Neural cell (in vitro differentiated cells): Measurements from ENCODE around the gene ETV6. TPM values are rescaled to one million over a fixed set of nuclear protein-coding genes. Genes with fewer than 3 reads are reported as not detected.

Source experiments
- H2AFZ ChIP-seq: fragments of 200-600, 300-800 bp; sonication (generic), shearing (Covaris generic); 2 replicates; pipeline ENCODE4 v1.6.0; 2014; ENCODE audit warnings: low read depth, mild to moderate bottlenecking, antibody characterized with exemption, low read length, moderate library complexity
- H3F3A ChIP-seq: fragments of 200-600 bp; shearing (Covaris generic); 2 replicates; pipeline ENCODE4 v1.6.1; 2016; ENCODE audit warnings: mild to moderate bottlenecking, moderate library complexity, mixed read lengths, antibody characterized with exemption, low read length; ENCODE audit not compliant: insufficient read depth, poor library complexity, severe bottlenecking
- H3K27ac ChIP-seq: fragments of 200-600, 300-800 bp; sonication (generic), shearing (Covaris generic); 2 replicates; pipeline ENCODE4 v1.5.1; 2014; ENCODE audit warnings: mild to moderate bottlenecking, low read length, moderate library complexity
- H3K27me3 ChIP-seq: fragments of 300-800, 200-600 bp; sonication (generic), shearing (Covaris generic); 2 replicates; pipeline ENCODE4 v1.6.0; 2014; ENCODE audit warnings: mild to moderate bottlenecking, low read depth, low read length, moderate library complexity; ENCODE audit not compliant: insufficient read depth
- H3K36me3 ChIP-seq: fragments of 300-800, 200-600 bp; sonication (generic), shearing (Covaris generic); 2 replicates; pipeline ENCODE4 v1.5.1; 2014; ENCODE audit warnings: mild to moderate bottlenecking, antibody characterized with exemption, low read length, moderate library complexity; ENCODE audit not compliant: insufficient read depth
- H3K4me2 ChIP-seq: fragments of 300-800, 200-600 bp; sonication (generic), shearing (Covaris generic); 2 replicates; pipeline ENCODE4 v1.6.0; 2014; ENCODE audit warnings: mild to moderate bottlenecking, low read length
- H3K4me3 ChIP-seq: fragments of 300-800, 200-600 bp; sonication (generic), shearing (Covaris generic); 2 replicates; pipeline ENCODE4 v1.5.1; 2014; ENCODE audit warnings: mild to moderate bottlenecking, low read length, moderate library complexity
- H3K79me2 ChIP-seq: fragments of 200-600 bp; shearing (Covaris generic); replicated peaks from 2 replicates; pipeline ENCODE4 v1.6.0; 2014; ENCODE audit warnings: mild to moderate bottlenecking, low read length, moderate library complexity; ENCODE audit not compliant: insufficient read depth
- H3K9ac ChIP-seq: fragments of 300-800, 200-600 bp; sonication (generic), shearing (Covaris generic); 2 replicates; pipeline ENCODE4 v1.6.1; 2016; ENCODE audit warnings: mild to moderate bottlenecking, low read length, mixed read lengths
- H3K9me2 ChIP-seq: fragments of 200-600 bp; shearing (Covaris generic); 2 replicates; pipeline ENCODE4 v1.6.1; 2016; ENCODE audit warnings: mild to moderate bottlenecking, low read length, mixed read lengths; ENCODE audit not compliant: insufficient read depth
- H3K9me3 ChIP-seq: fragments of 200-600, 300-800 bp; sonication (generic), shearing (Covaris generic); 2 replicates; pipeline ENCODE4 v1.6.1; 2016; ENCODE audit warnings: mild to moderate bottlenecking, mixed run types, low read length, moderate library complexity, mixed read lengths
- H4K20me1 ChIP-seq: fragments of 200-600 bp; shearing (Covaris generic); 2 replicates; pipeline ENCODE4 v1.6.1; 2016; ENCODE audit warnings: mild to moderate bottlenecking, mixed run types; ENCODE audit not compliant: insufficient read depth
- EP300 ChIP-seq: fragments of 450-650 bp; conservative IDR thresholded peaks from 2 replicates; pipeline ENCODE4 v1.6.1; 2014; ENCODE audit warnings: antibody characterized with exemption, mild to moderate bottlenecking, moderate library complexity; ENCODE audit not compliant: poor library complexity, severe bottlenecking
- EZH2 ChIP-seq: fragments of 200-600, 300-800 bp; shearing (Covaris generic), sonication (generic); IDR thresholded peaks from 2 replicates; pipeline ENCODE4 v1.6.1; 2014; ENCODE audit warnings: antibody characterized with exemption, low read length, borderline replicate concordance, mild to moderate bottlenecking; ENCODE audit not compliant: insufficient read depth, poor library complexity, severe bottlenecking
- MXI1 ChIP-seq: fragments of 450-650 bp; conservative IDR thresholded peaks from 2 replicates; pipeline ENCODE4 v1.6.1; 2014; ENCODE audit warnings: antibody characterized with exemption, mild to moderate bottlenecking; ENCODE audit not compliant: poor library complexity, severe bottlenecking
- POLR2AphosphoS5 ChIP-seq: IDR thresholded peaks from 2 replicates; pipeline ENCODE4 v1.6.1; 2012
- RAD21 ChIP-seq: fragments of 450-650 bp; conservative IDR thresholded peaks from 2 replicates; pipeline ENCODE4 v1.6.1; 2014; ENCODE audit warnings: antibody characterized with exemption, mild to moderate bottlenecking, moderate library complexity
- SMC3 ChIP-seq: fragments of 450-650 bp; conservative IDR thresholded peaks from 2 replicates; pipeline ENCODE4 v1.6.1; 2014; ENCODE audit warnings: antibody characterized with exemption, mild to moderate bottlenecking, moderate library complexity; ENCODE audit not compliant: poor library complexity
- TAF1 ChIP-seq: IDR thresholded peaks from 2 replicates; pipeline ENCODE4 v1.6.1; 2012; ENCODE audit warnings: low read depth
- polyA plus RNA-seq: library from polyadenylated mRNA; depleted of rRNA; stranded (reverse); fragments of >200 nt; gene quantifications from 2 replicates; pipeline ENCODE4 v1.2.3, GENCODE V29; 2014
- TF ChIP-seq, protein P1 (sequence below): IDR thresholded peaks from 2 replicates; pipeline ENCODE4 v1.6.1; 2012; ENCODE audit warnings: borderline replicate concordance
- TF ChIP-seq, protein P2 (sequence below): fragments of 450-650 bp; IDR thresholded peaks from 2 replicates; pipeline ENCODE4 v1.5.1; 2014; ENCODE audit warnings: antibody characterized with exemption, mild to moderate bottlenecking, moderate library complexity; ENCODE audit not compliant: poor library complexity, severe bottlenecking

ETV6 gene
- polyA plus RNA-seq, 1 donor from 2014 or later = 1.6 TPM

DNA sequence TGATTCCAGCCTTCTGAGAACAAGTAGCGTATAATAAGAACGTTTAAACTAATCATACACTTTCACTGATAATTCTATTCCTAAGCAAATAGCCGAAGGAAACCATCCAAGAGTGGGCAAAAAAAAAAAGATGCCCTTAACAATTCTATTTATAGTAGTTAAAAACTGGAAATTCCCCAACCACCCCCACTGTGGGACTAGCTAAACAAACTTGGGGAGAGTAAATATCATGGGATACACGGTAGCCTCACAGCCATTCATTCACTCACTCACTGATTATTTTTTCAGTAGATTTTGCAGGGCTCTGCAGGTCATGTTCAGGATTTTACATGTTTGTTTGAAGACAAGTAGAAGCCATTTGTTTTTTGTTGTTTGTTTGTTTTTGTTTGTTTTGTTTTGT, 197.0 kb downstream of the ETV6 start:
- Histone ChIP-seq H3K9me3 (no peaks in the 10 kb centered on the region), H3K4me3 (no peak overlapping the region), H3K79me2 (no peaks in the 10 kb centered on the region), H3K27ac (no peak overlapping the region), H3K9me2 (no peaks in the 10 kb centered on the region), H2AFZ (no peak overlapping the region), H3K36me3 (no peaks in the 10 kb centered on the region), H3K27me3 (no peaks in the 10 kb centered on the region), H3F3A (no peaks in the 10 kb centered on the region), H4K20me1 (no peaks in the 10 kb centered on the region), H3K4me2 (no peak overlapping the region), H3K9ac (no peak overlapping the region)
- TF ChIP-seq, protein P1, sequence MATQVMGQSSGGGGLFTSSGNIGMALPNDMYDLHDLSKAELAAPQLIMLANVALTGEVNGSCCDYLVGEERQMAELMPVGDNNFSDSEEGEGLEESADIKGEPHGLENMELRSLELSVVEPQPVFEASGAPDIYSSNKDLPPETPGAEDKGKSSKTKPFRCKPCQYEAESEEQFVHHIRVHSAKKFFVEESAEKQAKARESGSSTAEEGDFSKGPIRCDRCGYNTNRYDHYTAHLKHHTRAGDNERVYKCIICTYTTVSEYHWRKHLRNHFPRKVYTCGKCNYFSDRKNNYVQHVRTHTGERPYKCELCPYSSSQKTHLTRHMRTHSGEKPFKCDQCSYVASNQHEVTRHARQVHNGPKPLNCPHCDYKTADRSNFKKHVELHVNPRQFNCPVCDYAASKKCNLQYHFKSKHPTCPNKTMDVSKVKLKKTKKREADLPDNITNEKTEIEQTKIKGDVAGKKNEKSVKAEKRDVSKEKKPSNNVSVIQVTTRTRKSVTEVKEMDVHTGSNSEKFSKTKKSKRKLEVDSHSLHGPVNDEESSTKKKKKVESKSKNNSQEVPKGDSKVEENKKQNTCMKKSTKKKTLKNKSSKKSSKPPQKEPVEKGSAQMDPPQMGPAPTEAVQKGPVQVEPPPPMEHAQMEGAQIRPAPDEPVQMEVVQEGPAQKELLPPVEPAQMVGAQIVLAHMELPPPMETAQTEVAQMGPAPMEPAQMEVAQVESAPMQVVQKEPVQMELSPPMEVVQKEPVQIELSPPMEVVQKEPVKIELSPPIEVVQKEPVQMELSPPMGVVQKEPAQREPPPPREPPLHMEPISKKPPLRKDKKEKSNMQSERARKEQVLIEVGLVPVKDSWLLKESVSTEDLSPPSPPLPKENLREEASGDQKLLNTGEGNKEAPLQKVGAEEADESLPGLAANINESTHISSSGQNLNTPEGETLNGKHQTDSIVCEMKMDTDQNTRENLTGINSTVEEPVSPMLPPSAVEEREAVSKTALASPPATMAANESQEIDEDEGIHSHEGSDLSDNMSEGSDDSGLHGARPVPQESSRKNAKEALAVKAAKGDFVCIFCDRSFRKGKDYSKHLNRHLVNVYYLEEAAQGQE = no peak
- TF ChIP-seq POLR2AphosphoS5 = no peak
- no peak for TF ChIP-seq EP300
- TF ChIP-seq, protein P2, sequence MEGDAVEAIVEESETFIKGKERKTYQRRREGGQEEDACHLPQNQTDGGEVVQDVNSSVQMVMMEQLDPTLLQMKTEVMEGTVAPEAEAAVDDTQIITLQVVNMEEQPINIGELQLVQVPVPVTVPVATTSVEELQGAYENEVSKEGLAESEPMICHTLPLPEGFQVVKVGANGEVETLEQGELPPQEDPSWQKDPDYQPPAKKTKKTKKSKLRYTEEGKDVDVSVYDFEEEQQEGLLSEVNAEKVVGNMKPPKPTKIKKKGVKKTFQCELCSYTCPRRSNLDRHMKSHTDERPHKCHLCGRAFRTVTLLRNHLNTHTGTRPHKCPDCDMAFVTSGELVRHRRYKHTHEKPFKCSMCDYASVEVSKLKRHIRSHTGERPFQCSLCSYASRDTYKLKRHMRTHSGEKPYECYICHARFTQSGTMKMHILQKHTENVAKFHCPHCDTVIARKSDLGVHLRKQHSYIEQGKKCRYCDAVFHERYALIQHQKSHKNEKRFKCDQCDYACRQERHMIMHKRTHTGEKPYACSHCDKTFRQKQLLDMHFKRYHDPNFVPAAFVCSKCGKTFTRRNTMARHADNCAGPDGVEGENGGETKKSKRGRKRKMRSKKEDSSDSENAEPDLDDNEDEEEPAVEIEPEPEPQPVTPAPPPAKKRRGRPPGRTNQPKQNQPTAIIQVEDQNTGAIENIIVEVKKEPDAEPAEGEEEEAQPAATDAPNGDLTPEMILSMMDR = no peak
- TF ChIP-seq RAD21 = no peak
- no peak for TF ChIP-seq SMC3
- no peak for TF ChIP-seq EZH2
- no peak for TF ChIP-seq MXI1
- TF ChIP-seq TAF1 = no peak

DNA sequence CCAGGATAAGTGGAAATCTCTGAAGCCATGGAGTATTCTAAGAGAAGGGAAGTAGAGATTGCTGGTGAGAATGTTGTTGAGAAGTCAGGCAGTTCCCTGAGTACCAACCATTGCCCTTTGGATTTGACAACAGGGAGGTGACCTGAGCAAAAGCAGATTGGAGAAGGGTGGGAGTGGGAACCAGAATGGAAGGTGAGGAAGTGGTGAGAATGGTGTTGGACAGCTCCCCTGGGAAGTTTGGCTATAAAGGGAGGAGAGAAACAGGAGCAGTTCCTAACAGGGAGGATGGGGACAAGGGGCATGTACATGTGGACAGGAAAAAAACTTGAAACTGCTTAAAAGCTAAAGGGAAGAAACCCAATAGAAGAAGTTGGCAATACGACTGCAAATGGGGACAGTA, 198.1 kb downstream of the ETV6 start:
- Histone ChIP-seq H3K36me3 (no peaks in the 10 kb centered on the region), H3K79me2 (no peaks in the 10 kb centered on the region), H3K27me3 (no peaks in the 10 kb centered on the region), H3K9me2 (no peaks in the 10 kb centered on the region), H2AFZ (no peak overlapping the region), H3K4me3 (no peak overlapping the region), H3K9ac (no peak overlapping the region), H3F3A (no peaks in the 10 kb centered on the region), H4K20me1 (no peaks in the 10 kb centered on the region), H3K9me3 (no peaks in the 10 kb centered on the region), H3K27ac (no peak overlapping the region), H3K4me2 (no peak overlapping the region)
- TF ChIP-seq EP300 (no peak), EZH2 (no peak), SMC3 (no peak), RAD21 (no peak)
